ENCODE data around the gene LOXHD1. TPM values are rescaled to one million over a fixed set of nuclear protein-coding genes. Genes with fewer than 3 reads are reported as not detected.

Gene LOXHD1, protein sequence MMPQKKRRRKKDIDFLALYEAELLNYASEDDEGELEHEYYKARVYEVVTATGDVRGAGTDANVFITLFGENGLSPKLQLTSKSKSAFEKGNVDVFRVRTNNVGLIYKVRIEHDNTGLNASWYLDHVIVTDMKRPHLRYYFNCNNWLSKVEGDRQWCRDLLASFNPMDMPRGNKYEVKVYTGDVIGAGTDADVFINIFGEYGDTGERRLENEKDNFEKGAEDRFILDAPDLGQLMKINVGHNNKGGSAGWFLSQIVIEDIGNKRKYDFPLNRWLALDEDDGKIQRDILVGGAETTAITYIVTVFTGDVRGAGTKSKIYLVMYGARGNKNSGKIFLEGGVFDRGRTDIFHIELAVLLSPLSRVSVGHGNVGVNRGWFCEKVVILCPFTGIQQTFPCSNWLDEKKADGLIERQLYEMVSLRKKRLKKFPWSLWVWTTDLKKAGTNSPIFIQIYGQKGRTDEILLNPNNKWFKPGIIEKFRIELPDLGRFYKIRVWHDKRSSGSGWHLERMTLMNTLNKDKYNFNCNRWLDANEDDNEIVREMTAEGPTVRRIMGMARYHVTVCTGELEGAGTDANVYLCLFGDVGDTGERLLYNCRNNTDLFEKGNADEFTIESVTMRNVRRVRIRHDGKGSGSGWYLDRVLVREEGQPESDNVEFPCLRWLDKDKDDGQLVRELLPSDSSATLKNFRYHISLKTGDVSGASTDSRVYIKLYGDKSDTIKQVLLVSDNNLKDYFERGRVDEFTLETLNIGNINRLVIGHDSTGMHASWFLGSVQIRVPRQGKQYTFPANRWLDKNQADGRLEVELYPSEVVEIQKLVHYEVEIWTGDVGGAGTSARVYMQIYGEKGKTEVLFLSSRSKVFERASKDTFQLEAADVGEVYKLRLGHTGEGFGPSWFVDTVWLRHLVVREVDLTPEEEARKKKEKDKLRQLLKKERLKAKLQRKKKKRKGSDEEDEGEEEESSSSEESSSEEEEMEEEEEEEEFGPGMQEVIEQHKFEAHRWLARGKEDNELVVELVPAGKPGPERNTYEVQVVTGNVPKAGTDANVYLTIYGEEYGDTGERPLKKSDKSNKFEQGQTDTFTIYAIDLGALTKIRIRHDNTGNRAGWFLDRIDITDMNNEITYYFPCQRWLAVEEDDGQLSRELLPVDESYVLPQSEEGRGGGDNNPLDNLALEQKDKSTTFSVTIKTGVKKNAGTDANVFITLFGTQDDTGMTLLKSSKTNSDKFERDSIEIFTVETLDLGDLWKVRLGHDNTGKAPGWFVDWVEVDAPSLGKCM (N-terminal part only)
- polyA plus RNA-seq (ENCODE audit: insufficient read length in 3 of 3): under 1 TPM; 0.53 to 0.83 (median 0.62) TPM
- long read RNA-seq, donor 1: 0 reads
- long read RNA-seq, donor 2: 0 reads
- long read RNA-seq, donor 3: 0 reads
- long read RNA-seq, donor 4: 0 reads
- long read RNA-seq, donor 5: 0 reads
- long read RNA-seq, donor 6: 0 reads
- long read RNA-seq, donor 7: 0 reads
- long read RNA-seq, donor 8: 0 reads
- long read RNA-seq, donor 9: 0 reads
- long read RNA-seq, donor 10: 0 reads
- long read RNA-seq, donor 11: 0 reads
- long read RNA-seq, donor 12: 0 reads
- long read RNA-seq, donor 13: 0 reads
- long read RNA-seq, donor 14: 0 reads
- long read RNA-seq, donor 15: 0 reads
- long read RNA-seq, donor 16: 0 reads

DNA sequence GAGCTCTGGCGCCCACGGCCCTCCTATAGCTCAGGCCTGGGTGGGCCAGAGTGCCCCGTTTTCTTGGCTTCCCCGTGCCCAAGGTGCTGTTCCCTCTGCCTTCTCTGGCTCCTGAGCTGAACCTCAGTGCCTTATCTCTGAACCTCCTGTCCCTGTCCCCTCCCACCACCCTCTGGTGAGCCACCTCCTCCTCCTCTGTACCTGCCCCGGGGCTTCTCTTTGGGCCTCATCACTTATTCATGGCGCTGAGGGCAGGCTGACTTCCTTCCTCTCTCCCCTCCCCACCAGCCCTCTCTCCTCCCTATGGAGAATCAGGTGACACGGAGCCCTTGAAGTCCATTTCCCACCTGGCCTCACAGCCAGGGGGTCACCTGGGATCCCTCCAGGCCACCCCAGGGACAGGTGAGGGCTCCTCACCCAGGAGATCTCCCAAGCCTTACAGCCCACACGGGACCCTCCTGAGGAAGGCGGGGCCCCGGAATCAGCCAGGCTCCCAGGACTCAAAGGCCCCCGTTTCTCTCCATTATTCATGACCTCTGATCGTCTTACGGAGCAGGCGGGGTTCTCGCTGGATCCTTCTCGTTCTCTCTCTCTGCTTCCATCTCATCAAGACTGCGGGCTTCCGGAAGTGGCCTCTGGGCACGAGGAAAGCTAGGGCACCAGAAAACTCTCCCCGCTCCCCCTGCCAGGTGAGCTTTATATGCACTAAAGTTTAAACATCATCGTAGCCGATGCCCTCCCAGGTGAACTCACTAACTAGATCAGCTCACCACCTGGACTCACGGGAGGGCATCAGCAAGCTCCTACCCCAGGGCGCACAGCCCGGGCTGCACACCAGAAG is at the start of gene LOXHD1:
Gene LOXHD1 (minus strand): TSS at position 106 of the 841 bp plus-strand sequence. CDS start 187 bp downstream, outside the sequence.
- no peak for DNase-seq (ENCODE audit: extremely low read depth in 1 of 11, low read depth in 9 of 11, low spot score in 4 of 11)

DNA sequence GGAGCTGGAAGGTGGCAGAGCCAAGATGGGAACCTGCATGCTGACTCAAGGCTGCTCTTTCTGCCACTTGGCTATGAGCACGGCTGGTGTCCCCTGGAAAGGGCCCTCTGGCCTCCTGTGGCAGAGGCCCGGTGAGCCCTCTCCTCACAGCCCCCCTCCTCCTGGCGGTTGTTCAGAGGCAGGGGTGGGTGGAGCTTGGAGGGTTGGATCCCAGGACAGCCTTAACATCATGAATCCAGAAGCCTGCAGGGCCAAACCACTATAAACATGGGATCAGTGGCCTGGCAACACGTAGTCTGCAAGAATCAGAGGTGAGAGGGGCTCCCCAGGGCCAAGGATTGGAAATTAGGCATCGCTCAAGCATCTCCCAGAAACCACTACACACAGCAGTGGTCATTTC is 48.5 kb upstream of the LOXHD1 start:
- DNase-seq (ENCODE audit: extremely low read depth in 1 of 11, low read depth in 9 of 11, low spot score in 4 of 11): no peak

DNA sequence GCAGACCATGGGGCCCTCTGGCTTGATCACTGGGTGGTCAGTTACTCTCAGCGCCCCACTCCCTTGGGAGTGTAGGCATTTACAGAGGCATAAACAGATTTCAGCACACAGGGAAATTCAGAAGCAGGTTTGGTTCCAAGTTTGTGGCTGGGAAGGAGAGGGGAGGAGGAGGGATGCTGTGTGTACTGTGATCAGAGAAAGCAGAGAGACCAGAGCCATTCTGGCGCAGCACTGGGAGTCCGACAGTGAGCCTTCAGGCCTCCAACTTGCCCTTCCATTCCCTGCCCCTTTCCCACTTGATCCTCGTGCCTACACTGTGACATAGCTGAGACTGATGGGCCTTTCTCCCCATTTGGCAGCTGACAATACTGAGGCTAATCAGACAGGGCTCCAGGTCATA is 47.8 kb upstream of the LOXHD1 start:
- DNase-seq (ENCODE audit: extremely low read depth in 1 of 11, low read depth in 9 of 11, low spot score in 4 of 11): no peak

DNA sequence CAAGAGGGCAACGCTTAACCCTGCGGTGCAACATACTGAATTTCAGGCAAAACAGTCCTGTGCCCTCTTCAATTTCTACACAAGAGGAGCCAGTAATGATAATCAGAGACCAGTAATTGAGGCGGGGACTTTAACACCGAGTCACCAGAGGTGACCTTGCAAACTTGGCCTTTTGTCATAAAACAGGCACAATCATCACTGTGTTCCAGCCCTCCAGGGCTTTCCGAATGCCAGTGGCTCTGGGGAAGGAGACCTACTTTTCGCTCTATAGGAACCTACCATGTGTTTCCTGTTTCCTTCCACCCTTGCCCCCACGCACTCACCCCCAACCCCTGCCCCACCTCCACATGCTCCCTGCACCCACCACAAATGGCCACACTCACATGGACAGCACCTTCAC is 47.2 kb upstream of the LOXHD1 start:
- DNase-seq (ENCODE audit: extremely low read depth in 1 of 11, low read depth in 9 of 11, low spot score in 4 of 11): no peak

DNA sequence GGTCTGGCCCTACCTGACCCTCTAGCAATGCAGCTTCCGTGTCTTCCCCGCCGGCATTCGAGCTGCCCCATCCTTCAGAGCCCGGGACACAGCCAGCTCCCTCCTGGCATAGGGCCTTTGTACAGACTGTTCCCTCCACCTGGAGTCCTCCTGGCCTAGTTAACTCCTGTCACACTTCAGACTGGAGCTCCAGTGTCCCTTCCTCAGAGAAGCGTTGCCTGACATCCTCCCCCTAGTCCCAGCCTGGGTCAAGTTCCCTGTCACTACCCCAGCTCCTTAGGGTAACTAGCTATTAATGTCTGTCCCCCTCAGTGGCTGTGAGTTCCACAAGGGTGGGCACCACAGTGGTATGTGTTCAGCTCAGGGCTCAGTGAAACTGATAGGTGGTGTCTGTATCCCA is 45.5 kb upstream of the LOXHD1 start:
- DNase-seq (ENCODE audit: extremely low read depth in 1 of 11, low read depth in 9 of 11, low spot score in 4 of 11): peak in 1 of 11 donors; percentile 29

DNA sequence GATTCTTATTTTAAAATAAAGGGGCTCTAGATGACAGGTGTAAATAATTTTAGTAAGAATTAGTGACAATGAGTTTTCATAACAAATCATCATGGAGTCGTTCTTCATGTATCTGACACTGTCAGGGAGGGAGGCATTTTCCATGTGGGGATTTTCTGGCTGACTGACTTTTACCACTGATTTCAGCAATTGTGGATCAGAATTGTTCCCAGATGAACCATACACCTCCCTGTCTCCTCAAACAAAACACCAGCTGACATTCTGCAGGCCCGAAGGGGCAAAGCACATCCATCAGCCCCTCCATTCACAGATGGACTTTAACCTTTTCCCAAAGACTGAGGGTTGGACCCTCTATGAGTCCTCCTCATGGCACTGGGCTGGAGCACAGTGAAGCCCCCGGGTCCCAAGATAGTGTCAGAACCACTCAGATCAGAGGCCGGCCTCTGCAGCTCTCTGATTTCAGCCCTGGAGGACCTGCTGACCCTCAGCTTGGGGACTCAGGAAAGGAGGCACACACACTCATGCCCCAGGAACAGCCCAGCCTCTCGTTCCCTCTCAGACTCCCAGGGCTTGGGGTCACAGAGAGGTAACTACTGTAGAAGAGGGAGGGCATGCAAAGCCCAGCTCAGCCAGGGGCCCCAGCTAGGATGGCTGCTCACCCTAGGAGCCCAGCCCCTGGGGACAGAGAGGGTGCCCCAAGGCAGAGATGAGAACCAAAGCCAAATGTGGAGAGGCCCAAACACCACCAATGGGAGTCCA is 43.2 kb upstream of the LOXHD1 start:
- no peak for DNase-seq (ENCODE audit: extremely low read depth in 1 of 11, low read depth in 9 of 11, low spot score in 4 of 11)

DNA sequence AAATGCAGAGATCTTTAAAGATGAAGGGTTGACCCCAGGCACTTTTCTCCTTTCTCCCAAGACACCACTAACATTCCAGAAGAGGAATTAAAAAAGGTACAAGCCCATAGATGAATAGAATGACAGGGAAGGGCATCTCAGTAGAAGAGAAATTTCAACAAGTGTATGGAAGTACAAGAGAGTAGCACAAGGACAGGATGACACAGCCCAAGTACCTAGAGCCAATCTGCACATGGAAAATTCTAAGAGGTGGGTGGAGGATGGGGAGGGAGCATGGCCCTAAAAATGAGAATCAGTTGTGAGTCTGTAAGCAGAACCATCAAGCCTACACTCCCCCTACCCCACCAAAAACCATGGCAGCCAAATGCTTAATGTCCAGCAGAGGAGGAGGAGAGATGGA is 39.7 kb upstream of the LOXHD1 start:
- DNase-seq (ENCODE audit: extremely low read depth in 1 of 11, low read depth in 9 of 11, low spot score in 4 of 11): no peak

DNA sequence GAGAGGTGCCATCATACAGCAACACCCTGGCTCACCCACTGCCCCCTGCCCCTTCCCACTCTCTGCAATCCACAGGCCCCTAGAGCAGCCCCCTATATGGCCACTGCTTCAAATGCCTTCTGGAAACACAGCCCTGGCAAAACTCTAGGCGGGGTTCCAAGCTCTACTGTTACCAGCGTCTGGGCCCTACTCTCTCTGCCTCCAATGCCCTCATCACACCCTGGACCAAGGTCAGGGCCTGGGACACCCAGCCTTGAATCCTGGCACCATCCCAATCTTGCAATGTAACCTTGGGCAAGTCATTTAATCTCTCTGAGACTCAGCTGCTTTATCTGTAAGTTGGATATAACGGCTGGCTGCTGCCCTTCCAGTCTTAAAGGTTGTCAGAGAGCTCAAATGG is 39.2 kb upstream of the LOXHD1 start:
- DNase-seq (ENCODE audit: extremely low read depth in 1 of 11, low read depth in 9 of 11, low spot score in 4 of 11): no peak

DNA sequence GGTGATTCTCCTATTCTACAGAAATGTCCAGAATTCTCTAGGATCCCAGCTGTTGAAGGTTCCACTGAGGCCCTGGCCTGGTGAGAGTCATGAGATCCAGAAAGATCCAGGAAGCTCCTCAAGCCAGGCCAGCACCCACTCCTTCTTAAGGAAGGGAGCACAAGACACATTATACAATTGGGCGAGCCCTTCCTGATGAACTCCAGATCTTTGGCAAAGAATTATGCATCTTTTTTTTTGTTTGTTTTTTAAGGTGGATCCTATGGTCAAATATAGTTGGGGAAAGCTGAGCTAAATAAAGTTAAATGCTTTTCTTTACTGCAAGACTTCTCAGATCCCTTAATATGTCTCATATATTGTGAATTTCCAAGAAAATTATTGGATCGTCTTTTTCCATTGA is 37.0 kb upstream of the LOXHD1 start:
- no peak for DNase-seq (ENCODE audit: extremely low read depth in 1 of 11, low read depth in 9 of 11, low spot score in 4 of 11)

DNA sequence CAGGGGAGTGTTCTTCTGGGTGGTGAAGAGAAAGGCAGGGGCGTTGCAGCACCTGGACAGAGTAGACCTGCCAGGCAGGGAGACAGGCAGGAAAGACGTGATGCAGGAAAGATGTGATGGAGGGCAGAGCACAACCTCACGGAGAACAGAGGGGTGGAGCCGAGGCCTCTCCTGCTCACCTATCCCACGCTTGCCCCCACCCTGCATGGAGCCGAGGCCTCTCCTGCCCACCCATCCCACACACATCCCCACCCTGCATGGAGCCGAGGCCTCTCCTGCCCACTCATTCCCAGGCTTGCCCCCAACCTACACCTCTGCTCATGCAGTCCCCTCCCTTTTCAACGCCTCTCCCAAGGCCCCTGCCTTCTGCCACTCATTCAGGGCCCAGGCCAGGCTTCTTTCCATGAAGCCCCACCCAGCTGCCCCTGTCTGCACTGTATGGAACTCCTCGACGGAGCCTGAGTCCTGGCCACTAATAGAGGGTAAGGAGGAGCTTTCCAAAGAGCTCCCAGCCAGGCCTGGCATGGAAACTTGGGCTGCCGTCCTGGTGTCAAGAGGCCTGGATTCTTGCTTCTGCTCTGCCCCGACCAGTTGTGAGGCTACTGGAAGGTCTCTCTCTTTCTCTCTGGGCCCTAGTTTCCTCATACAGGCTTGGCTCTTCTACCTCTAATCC is 32.0 kb upstream of the LOXHD1 start:
- DNase-seq (ENCODE audit: extremely low read depth in 1 of 11, low read depth in 9 of 11, low spot score in 4 of 11): no peak

DNA sequence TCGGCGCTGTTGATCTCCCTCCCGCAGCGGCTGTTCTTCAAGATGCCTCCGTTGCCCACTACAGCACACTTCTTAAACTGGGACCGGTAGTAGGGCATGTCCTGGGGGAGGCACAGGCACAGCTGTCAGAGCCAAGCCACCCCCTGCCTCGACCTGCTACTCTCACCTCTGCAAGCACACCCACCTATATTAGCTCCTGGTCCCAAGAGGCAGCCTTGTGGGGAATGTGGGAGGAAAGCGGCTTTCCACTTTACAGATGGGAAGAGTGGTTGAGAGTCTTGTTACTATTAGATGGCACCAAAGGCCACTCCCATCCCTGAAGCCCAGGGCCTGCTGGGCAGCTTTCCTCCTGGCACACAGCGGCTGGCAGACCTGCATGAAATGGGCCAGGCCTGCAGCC is 29.2 kb upstream of the LOXHD1 start:
- DNase-seq (ENCODE audit: extremely low read depth in 1 of 11, low read depth in 9 of 11, low spot score in 4 of 11): no peak

DNA sequence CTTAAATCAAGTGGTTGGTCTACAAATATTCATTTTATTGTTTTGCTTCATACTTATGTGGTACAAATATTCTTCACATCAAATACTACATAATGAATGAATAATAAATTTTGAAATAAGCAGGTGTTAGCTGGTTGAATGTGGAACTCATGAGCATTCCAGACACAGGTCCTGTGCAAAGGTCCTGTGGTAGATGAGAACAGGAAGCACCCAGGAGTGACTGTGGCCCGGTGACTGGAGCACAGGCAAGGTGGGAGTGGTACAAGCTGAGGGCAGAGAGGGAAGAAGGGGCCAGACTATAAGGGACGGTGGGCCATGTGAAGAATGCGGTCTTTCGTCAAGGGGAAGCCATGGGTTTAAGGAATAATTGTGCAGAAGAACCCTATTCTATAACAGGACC is 26.2 kb upstream of the LOXHD1 start:
- DNase-seq (ENCODE audit: extremely low read depth in 1 of 11, low read depth in 9 of 11, low spot score in 4 of 11): no peak

DNA sequence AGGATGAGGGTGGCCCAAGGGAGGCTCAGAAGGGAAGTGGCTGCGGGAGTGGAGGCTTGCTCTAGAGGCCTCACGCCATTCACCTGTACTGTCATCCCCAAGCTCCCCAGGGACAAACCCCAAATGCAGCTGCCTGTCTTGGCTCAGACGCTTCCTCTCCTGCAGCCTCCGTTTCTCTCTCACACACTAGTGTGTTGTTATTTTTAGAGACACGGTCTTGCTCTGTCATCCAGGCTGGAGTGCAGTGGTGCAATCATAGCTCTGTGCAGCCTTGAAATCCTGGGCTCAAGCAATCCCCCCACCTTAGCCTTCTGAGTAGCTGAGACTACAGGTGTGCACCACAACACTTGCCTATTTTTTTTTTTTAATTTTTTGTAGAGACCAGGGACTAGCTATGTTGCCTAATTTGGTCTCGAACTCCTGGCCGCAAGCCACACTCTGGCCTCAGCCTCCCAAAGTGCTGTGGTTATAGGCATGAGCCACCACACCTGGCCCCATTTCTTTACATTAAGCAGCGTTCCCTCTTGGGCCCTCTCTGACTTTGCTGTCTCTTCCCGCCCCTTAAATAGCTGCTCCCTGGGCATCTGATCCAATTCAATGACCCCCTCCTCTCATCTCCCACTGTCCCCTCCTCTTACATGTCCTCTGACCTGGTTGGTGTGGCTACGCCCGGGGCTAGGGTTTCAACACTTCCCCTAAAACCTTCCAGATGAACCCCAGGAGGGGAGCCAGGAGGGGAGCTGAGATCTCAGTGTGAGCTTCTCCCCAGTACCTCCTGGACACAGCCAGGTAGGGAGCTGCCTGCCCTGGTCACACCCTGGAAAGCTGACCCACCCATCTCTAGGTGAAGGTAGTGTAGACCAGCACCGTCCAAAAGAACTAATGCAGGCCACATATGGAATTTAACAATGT is 24.0 kb upstream of the LOXHD1 start:
- DNase-seq (ENCODE audit: extremely low read depth in 1 of 11, low read depth in 9 of 11, low spot score in 4 of 11): no peak

DNA sequence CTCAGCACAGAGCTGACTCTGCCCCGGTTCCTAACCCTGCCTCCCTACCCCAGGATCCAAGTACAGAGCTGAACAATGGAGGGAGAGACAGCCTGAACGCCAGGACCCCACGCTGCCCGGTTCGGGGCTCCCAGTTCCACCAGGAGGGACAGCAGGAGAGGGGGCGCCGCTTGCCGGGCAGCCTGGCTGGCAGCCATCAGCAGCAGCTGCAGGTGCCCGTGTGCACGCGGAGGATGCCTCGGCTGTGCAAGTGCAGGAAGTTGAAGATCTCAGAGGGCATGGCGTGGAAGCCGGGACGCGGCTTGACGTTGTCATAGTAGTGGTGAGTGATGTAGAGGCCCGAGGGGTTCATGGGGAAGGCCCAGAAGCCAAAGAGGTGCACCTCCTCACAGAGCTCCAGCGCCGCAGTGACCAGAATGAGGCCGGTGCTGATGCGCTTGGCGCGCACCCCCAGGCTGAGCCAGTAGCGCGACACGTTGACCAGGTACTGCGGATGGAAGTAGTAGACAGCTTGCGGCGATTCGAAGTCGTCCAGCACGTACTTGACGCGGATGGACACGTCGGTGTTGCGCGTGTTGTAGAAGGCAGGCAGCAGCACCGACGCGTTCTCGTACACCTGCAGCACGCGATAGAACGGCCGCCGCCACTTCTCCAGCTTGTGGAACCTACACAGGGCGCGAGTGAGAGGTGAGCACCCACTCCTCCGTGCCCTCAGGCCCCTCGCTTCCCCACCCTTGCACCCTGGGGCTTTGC is 23.0 kb upstream of the LOXHD1 start:
- no peak for DNase-seq (ENCODE audit: extremely low read depth in 1 of 11, low read depth in 9 of 11, low spot score in 4 of 11)

DNA sequence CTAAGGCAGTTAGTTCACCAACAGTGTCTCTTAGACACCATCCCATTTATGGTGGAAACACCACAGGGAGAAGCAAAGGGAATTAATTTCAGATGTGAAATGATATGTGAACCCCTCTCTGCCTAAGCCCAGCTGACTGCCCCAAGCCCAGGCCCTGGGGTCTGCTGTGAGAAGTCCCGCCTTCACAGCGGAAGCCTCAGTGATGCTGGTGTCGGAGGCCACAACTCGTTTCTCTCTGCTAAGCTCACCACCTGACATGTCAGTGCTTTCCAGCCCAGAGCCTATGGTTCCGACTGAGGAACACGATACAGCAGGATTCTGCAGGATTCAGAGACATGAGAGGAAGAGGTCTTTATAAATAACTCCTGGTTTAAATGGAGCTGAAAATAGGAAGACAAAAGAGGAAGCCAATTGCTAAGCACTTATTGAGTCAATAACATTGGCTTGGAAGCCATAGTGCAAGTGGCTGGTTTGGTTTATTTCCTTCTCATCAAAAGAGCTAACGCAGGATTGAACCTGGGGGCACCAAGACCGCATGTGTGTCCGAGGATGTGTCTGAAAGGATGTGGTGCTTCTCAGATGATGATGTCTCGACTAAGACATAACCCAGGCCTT is 21.9 kb upstream of the LOXHD1 start:
- DNase-seq (ENCODE audit: extremely low read depth in 1 of 11, low read depth in 9 of 11, low spot score in 4 of 11): no peak
